K562 (cell line): ENCODE results near the gene EHBP1. TPM values are rescaled to one million over a fixed set of nuclear protein-coding genes. Genes with fewer than 3 reads are reported as not detected.

Experiments used
- ATAC-seq: fragments of 200-7000 bp; cut with Tn5 transposase; 3 replicates; pipeline ENCODE4 v1.9.1; 2020; ENCODE audit warnings: moderate library complexity
- BruUV-seq: library from RNA; stranded (reverse); fragments of 400-500 nt; replicated peaks from 2 replicates; lab custom pipeline; 2021; lab: Mats Ljungman, UMichigan
- CTCF ChIA-PET: fragments of 300-600 bp; formaldehyde crosslinking; extraction: SDS; loops from one replicate; lab custom pipeline; 2021; ENCODE audit warnings: low intra/inter-chr PET ratio; lab: Yijun Ruan, JAX
- POLR2A ChIA-PET: fragments of 300-600, 350-650 bp; sonication (Branson Sonifier 250); formaldehyde crosslinking; extraction: SDS; loops from one replicate; lab custom pipeline; 2021; ENCODE audit warnings: antibody characterized with exemption, inconsistent platforms; lab: Yijun Ruan, JAX
- DNase-seq, 4 experiments: peaks; one replicate each; pipeline versions ENCODE4 v3.0.0 to v3.0.0-alpha.2; 2011 to 2018; ENCODE audit warnings: low spot score in 3 of 4, mixed read lengths in 3 of 4; ENCODE audit errors: extremely low read depth in 1 of 4
- FAIRE-seq: peaks from 2 replicates; lab custom pipeline; 2011; peaks lifted over from hg19 to GRCh38; lab: Jason Lieb, UNC
- H2AFZ ChIP-seq: 2 replicates; pipeline ENCODE4 v1.6.0; 2011; ENCODE audit warnings: low read depth, low read length, control low read depth, inconsistent platforms
- H3K27ac ChIP-seq: fragments of 200-600 bp; 3 replicates; pipeline ENCODE4 v1.8.0; 2011; ENCODE audit warnings: low read depth, mild to moderate bottlenecking, control low read depth, inconsistent platforms, low read length, moderate library complexity, mixed read lengths; ENCODE audit errors: extremely low read depth
- H3K27me3 ChIP-seq, 2 experiments: fragments of 300-600 bp in 1 of 2; 2 replicates in 1 of 2; 3 replicates in 1 of 2; pipeline versions ENCODE4 v1.6.0 to v1.8.0; 2011; ENCODE audit warnings: inconsistent platforms in 2 of 2, low read length in 2 of 2, mild to moderate bottlenecking in 1 of 2, mixed read lengths in 1 of 2, moderate library complexity in 1 of 2; ENCODE audit not compliant: control insufficient read depth in 2 of 2, insufficient read depth in 2 of 2
- H3K36me3 ChIP-seq: fragments of 300-600 bp; 3 replicates; pipeline ENCODE4 v1.8.0; 2011; ENCODE audit warnings: mild to moderate bottlenecking, low read length, inconsistent platforms; ENCODE audit not compliant: control insufficient read depth, insufficient read depth
- H3K4me1 ChIP-seq, 2 experiments: fragments of 200-600 bp in 1 of 2; replicated peaks in 1 of 2; 2 replicates in 1 of 2; 3 replicates in 1 of 2; pipeline versions ENCODE4 v1.5.1 to v1.8.0; 2011; ENCODE audit warnings: inconsistent platforms in 2 of 2, low read length in 2 of 2, mild to moderate bottlenecking in 1 of 2, mixed read lengths in 1 of 2, moderate library complexity in 1 of 2; ENCODE audit not compliant: control insufficient read depth in 2 of 2, insufficient read depth in 2 of 2
- H3K4me2 ChIP-seq: 2 replicates; pipeline ENCODE4 v1.6.1; 2011; ENCODE audit warnings: low read length, control low read depth, inconsistent platforms, mixed read lengths; ENCODE audit not compliant: insufficient read depth
- H3K4me3 ChIP-seq: fragments of 200-600 bp; sonication (generic), shearing (Covaris generic); 2 replicates; pipeline ENCODE4 v1.5.1; 2016; ENCODE audit warnings: control low read depth, inconsistent platforms
- H3K79me2 ChIP-seq: fragments of 200-600 bp; 3 replicates; pipeline ENCODE4 v1.8.0; 2011; ENCODE audit warnings: low read length, inconsistent platforms; ENCODE audit not compliant: control insufficient read depth, insufficient read depth
- H3K9ac ChIP-seq, 2 experiments: 2 replicates each; pipeline versions ENCODE4 v1.6.0 to v1.6.1; 2011; ENCODE audit warnings: low read depth in 2 of 2, low read length in 2 of 2, control low read depth in 1 of 2, inconsistent platforms in 1 of 2, mild to moderate bottlenecking in 1 of 2, mixed read lengths in 1 of 2; ENCODE audit not compliant: insufficient read depth in 1 of 2
- H3K9me1 ChIP-seq: one replicate; pipeline ENCODE4 v1.6.0; 2011; ENCODE audit warnings: inconsistent platforms, mild to moderate bottlenecking, low read length, moderate library complexity; ENCODE audit not compliant: control insufficient read depth, insufficient read depth
- H3K9me3 ChIP-seq: replicated peaks from 2 replicates; pipeline ENCODE4 v1.5.1; 2011; ENCODE audit warnings: low read depth, low read length, inconsistent platforms; ENCODE audit not compliant: control insufficient read depth, insufficient read depth
- H4K20me1 ChIP-seq: replicated peaks from 2 replicates; pipeline ENCODE4 v1.6.1; 2011; ENCODE audit warnings: low read length, inconsistent platforms, mixed read lengths; ENCODE audit not compliant: control insufficient read depth, insufficient read depth
- BCOR ChIP-seq: fragments of 450-650 bp; IDR thresholded peaks from 2 replicates; pipeline ENCODE4 v1.6.1; 2016
- CBX1 ChIP-seq: sonication (generic); IDR thresholded peaks from 2 replicates; pipeline ENCODE4 v1.6.1; 2016; ENCODE audit warnings: antibody characterized with exemption, low read depth, mild to moderate bottlenecking
- NCOA2 ChIP-seq, 2 experiments: fragments of 450-650 bp; IDR thresholded peaks; 2 replicates each; pipeline ENCODE4 v1.6.1; 2018; ENCODE audit warnings: mild to moderate bottlenecking in 2 of 2, moderate library complexity in 1 of 2; ENCODE audit not compliant: partially characterized antibody in 2 of 2
- TCFL5 ChIP-seq: fragments of 250-450 bp; sonication (Bioruptor Pico); conservative IDR thresholded peaks from 2 replicates; pipeline ENCODE4 v1.6.1; 2021; ENCODE audit warnings: mild to moderate bottlenecking, moderate library complexity, matching md5 sums
- ZC3H8 ChIP-seq: fragments of 450-650 bp; IDR thresholded peaks from 2 replicates; pipeline ENCODE4 v1.6.1; 2017
- WGBS: fragments of 100-300 bp; shearing (Covaris generic); methylation state at CpG from one replicate; pipeline ENCODE4 v1.1.6; 2016; ENCODE audit warnings: low coverage, mixed read lengths; ENCODE audit not compliant: insufficient coverage; ENCODE audit errors: missing lambda C conversion rate; 5-methylcytosine and 5-hydroxymethylcytosine counted together
- in situ Hi-C: fragments of 300-500 bp; cut with MboI; formaldehyde crosslinking; loops from 4 replicates; pipeline ENCODE4 v1.15.0; 2018; ENCODE audit warnings: inconsistent platforms, mixed read lengths
- intact Hi-C: fragments of 100-400 bp; cut with micrococcal nuclease; formaldehyde crosslinking; loops from 2 replicates; pipeline ENCODE4 v1.14.2; 2022
- polyA plus RNA-seq, 8 experiments: library from polyadenylated mRNA; depleted of rRNA in 4 of 8; stranded (reverse) in 5 of 8; unstranded in 3 of 8; fragments of >200 nt; fragmentation: Nextera tagmentation in 2 of 8; fragmentation: Illumina TruSeq in 1 of 8; extraction: Ambion mirVana in 2 of 8; extraction: Trizol in 1 of 8; gene quantifications; 2 replicates each; pipeline versions ENCODE4 v1.2.1 to v1.2.3, GENCODE V29; 2011 to 2014; ENCODE audit warnings: inconsistent platforms in 1 of 8, missing spikeins in 1 of 8
- total RNA-seq, 7 experiments: library from RNA; depleted of rRNA in 6 of 7; stranded (reverse); fragments of >200 nt in 6 of 7; fragmentation: Illumina TruSeq in 2 of 7; extraction: Trizol in 2 of 7; gene quantifications; 2 replicates each; pipeline versions ENCODE4 v1.2.1 to v1.2.3, GENCODE V29; 2011 to 2021; ENCODE audit warnings: low replicate concordance in 1 of 7
- TF ChIP-seq, protein P1 (sequence below): sonication (generic); formaldehyde crosslinking; IDR thresholded peaks from 2 replicates; pipeline ENCODE4 v1.8.0; 2023; ENCODE audit warnings: mild to moderate bottlenecking, missing genetic modification reagents

Gene EHBP1
- total and polyA plus RNA-seq, 9 of the 15 experiments (the other 6 are each of a cell fraction or from before 2014, with no cell fraction given) = 8.9 to 26.6 (median 19.3) TPM

DNA sequence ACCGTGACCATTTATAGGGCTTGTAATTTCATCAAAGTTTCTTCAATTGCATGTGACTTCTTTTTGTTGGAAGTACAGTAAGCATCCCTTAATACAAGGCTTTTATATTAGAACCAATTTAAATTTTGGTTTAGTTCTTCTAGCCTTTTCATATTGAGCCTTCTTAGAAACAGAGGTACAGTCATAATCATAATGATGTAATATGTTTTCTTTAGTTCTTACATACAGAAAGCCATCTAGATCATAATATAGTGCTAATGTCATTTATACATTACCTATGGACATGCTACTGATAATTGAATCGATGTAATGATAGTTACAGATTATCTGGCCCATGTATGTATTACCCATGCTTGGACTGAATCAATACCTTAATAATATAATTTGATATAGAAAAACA, 235.2 kb downstream of the EHBP1 start:
- in situ Hi-C loops (loop anchor here (25.0 kb wide), 1 partner anchor 247 kb away; no protein-coding TSS in a partner anchor), intact Hi-C loops (loop anchor here (5.0 to 10.0 kb wide), 3 partner anchors 247 to 547 kb away; no protein-coding TSS in a partner anchor)
- Histone ChIP-seq H3K27me3 (no peaks in the 10 kb centered on the region), H3K4me3 (no peak overlapping the region), H3K9me3 (no peaks in the 10 kb centered on the region), H3K4me1 (no peaks in the 10 kb centered on the region), H3K9me1 (no peaks in the 10 kb centered on the region), H3K9ac (no peak overlapping the region), H3K36me3 (no peaks in the 10 kb centered on the region), H4K20me1 (no peaks in the 10 kb centered on the region), H3K79me2 (no peaks in the 10 kb centered on the region), H3K4me2 (no peak overlapping the region), H2AFZ (no peak overlapping the region), H3K27ac (no peak overlapping the region)
- no TSS peak for BruUV-seq
- WGBS = 71% methylated on average over 2 of the region's 2 CpGs
- TF ChIP-seq ZC3H8 = no peak
- no peak for TF ChIP-seq CBX1
- TF ChIP-seq, protein P1, sequence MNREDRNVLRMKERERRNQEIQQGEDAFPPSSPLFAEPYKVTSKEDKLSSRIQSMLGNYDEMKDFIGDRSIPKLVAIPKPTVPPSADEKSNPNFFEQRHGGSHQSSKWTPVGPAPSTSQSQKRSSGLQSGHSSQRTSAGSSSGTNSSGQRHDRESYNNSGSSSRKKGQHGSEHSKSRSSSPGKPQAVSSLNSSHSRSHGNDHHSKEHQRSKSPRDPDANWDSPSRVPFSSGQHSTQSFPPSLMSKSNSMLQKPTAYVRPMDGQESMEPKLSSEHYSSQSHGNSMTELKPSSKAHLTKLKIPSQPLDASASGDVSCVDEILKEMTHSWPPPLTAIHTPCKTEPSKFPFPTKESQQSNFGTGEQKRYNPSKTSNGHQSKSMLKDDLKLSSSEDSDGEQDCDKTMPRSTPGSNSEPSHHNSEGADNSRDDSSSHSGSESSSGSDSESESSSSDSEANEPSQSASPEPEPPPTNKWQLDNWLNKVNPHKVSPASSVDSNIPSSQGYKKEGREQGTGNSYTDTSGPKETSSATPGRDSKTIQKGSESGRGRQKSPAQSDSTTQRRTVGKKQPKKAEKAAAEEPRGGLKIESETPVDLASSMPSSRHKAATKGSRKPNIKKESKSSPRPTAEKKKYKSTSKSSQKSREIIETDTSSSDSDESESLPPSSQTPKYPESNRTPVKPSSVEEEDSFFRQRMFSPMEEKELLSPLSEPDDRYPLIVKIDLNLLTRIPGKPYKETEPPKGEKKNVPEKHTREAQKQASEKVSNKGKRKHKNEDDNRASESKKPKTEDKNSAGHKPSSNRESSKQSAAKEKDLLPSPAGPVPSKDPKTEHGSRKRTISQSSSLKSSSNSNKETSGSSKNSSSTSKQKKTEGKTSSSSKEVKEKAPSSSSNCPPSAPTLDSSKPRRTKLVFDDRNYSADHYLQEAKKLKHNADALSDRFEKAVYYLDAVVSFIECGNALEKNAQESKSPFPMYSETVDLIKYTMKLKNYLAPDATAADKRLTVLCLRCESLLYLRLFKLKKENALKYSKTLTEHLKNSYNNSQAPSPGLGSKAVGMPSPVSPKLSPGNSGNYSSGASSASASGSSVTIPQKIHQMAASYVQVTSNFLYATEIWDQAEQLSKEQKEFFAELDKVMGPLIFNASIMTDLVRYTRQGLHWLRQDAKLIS (CRISPR knock-in tag) = no peak
- TF ChIP-seq TCFL5 (CRISPR knock-in tag) = no peak
- TF ChIP-seq BCOR = no peak
- no peak for TF ChIP-seq NCOA2 (IDR thresholded peaks at IDR 0.05; ENCODE audit: partially characterized antibody in 2 of 2)
- ChIA-PET POLR2A (no interaction called here), CTCF (interaction anchor here (1.7 kb wide), 1 partner anchor 547 kb away, joined by 5 read pairs; no protein-coding TSS in a partner anchor)
- no peak for ATAC-seq
- FAIRE-seq = no peak
- DNase-seq = no peak
